Activated naive CD4-positive, alpha-beta T cell treated with Interleukin-2 at 50 U/mL for 16 hours (primary cell): ENCODE data around the gene MRPS34.
"Not testable (repeated sequence)": the region's sequence is repeated elsewhere in the genome, so short reads cannot be mapped to it uniquely, and the experiment has no call there.

Source experiments
- DNase-seq: peaks from one replicate; pipeline ENCODE4 v3.0.0-alpha.2; 2020

The MRPS34 gene

DNA sequence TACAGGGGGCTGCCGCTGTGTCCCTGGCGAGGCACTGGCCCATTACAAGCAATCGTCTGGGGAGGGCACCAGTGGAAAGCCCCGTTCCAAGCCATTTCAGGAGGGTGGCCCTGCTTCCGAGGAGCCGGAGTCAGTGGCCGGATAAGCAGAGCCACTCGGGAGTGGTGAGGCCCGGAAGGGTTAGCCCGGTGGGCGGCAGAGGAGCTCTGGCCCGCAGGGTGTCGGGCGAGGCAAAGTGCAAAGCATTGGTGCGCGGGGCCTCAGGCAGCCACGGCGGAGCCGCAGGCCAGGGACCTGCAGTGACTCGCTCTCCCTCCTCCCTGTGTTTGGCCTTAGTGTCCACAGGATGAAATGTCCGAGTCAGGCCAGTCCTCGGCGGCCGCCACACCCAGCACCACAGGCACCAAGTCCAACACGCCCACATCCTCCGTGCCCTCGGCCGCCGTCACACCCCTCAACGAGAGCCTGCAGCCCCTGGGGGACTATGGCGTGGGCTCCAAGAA is 26.2 kb downstream of the MRPS34 start:
- DNase-seq, result no peak

DNA sequence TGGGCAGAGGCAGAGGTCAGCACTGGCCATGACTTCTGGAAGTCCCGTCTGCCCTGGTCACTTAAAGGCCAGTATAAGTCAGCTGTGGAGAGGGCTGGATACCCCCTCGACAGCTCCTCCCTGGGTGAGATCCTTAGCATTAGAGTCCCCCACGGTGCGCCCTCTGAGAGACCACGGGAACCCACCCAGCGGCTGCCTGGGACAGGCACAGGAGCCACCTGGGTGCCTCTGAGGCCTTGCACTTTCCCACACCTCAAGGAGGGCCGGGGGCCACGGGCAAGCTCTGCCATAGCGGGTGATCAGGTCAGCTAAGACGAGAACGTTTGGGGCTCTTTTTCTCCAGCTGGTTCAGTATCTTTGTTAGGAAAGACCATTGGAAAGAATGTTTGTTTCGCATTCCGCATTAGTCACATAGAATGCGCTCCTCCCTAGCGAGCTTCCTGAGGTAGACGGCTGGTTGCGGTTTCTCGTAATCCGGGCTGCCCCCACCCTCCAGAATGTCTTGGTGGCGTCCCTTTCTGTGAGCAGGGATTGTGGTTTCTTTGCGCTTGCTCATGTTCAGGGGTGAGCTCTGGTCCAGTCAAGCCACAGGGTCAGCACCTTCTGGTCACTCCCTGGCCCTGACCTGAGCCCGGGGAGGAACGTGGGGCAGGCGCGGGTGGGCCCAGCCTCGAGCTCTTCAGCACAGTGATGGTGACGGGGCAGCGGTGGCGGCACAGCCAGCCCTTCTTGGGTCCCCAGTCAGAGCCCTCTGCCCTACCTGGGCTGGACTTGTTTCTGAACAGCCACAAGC is 26.8 kb downstream of the MRPS34 start:
- no peak for DNase-seq

DNA sequence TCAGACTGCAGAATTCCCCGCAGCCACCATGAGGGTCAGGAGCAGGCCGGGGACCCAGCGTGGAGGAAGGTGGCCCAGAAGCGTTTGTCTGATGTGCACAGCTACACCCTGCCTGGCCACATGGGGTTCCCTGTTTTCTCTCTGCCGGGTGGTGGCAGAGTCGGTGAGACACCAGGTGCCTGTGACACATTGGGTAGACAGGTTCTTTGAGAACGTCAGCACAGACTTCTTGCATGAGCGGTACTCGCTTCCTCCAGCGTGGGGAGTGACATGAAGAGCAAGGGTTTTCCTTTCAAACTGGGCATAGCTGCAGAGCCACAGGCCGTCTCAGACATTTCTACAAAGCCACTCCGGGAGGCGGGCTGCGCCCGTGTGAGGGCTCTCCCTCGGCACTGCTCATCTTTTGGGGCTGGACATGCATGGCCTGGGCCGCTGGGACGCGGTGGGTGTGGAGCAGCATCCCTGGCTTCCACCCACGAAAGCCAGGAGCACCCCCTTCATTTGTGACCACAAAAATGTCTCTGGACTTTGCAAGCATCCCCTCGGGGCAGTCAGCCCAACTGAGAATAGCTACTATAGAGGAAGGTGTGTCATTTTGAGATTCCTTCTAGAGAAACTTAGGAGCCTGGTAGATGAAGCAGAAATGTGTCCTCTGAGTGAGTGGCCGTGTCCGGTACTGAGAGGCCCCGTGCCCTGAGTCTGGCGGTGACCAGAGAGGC is 27.6 kb downstream of the MRPS34 start:
- DNase-seq, result no peak

DNA sequence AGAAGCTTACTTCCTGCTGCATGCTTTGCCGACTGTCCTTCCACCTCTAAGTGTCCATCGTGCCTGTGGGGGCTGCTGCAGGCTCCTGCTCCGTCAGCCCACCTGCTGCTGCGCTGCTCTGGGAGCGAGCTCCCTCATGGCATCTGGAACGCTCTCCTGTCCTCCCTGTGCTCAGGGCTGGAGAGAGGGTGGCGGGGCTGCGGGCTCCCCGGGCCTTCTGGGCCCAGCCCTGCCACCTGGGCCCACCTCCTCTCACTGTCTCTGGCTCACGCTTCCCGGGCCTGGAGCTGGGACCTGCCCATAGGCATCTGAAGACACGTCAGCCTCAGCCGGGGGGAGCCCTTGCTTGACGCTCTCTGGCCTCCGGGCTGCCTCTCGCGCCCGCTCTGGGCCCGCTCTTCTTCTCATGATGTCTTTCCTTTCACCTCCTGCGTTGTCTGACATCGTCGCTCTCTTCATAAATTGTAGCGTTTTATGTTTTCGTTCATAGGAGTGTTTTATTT is 28.5 kb downstream of the MRPS34 start:
- DNase-seq, result no peak

DNA sequence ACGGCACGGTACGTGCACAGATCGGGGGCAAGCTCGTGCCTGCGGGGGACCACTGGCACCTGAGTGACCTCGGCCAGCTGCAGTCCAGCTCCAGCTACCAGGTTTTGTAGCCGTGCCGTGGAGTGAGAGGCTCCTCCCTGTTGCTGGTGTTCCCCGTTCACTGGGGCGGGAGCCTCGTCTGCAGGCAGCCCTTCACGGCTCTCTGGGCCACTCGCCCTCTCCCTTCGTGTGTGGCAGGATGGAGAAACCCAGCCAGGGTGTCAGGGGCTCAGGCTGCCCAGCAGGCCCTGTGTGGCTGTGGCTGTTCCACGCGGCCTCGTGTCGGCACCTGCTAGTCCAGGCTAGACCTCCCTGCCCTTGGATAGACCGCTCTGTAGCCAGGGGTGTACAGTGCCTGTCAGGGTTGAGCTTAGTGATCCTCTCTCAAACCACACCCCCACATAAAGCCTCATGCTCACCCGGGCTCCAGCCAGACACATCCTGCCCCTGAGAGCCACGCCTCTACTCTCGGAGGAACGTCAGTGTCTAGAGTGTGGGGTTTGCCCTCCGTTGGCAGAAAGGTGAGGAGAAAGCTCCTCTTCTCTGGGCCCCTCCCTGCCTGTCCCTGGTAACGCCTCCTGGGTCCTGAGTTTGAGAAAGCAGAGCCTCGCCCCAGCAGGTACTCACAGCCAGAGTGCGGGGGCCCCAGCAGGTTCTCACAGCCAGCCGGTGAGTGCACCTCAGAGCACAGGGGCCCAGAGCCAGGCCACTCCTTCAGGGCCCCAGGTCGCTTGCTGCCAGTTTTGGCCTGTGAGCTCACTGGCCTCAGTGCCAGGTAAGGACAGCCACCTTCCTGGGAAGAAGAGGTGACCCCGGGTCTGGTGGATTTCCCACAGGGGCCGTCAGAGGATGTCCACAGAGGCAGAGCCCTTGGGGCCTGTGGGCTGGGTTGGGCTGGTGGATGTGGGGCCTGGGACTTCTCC is 29.3 kb downstream of the MRPS34 start:
- DNase-seq, result no peak

DNA sequence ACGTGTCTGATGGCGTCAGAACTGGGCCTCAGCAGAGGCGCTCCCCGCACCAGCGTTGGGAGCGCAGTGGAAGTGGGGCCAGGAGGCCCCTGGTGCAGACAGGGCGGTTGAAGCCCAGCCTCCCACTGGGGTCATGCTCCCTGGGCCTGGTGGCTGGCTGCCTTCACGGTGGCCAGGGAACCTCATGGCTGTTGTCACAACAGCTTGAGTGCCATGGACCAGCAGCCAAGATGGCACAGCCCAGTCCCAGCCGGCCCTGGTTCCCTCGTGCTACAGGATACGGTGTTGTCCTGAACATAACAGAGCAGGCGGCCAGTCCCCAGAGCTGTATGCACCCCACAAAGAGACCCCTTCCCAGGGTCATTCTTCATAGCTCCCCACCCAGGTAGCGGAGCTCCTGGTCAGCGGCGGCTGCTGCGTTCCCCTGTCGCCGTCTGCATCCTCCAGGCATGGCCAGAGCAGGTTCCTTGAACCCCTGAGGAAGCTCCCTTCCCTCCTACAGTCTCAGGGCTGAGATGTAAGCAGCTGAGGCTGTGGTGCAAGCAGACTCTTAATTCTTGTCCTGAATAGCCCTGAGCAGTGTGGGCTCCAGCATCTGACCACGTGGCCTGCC is 31.3 kb downstream of the MRPS34 start:
- DNase-seq, result no peak

DNA sequence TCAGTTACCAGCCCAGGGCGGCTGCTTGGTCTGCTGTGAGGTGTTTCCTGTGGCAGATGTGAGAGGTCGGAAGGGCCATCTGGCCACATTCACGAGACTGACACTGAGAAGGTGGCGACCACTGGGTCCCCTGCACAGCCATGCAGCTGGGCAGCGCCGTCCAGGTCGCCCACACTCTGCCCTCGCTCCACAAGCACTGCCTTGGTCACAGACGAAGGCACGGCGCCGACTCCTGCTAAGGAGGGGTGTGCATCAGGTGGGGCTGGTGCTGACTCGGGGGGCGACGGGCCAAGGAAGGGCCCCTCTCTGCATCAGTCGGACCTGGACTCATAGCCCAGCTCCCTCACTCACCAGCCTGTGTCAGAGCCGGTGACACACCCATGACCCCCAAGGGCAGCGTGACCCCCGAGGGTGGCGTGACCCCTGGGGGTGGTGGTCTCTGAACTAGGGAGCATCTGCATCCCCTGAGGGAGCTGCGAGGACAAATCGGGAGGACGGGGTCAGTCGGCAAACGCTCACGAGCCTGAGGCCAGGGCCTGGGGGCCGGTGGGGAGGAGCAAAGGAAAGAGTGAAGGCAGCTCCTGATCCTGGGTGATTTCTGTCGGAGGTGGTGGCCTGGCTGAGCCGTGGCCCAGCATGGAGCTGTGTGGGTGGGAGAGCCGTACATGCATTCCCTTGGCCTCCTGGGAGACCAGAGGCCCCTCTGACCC is 32.0 kb downstream of the MRPS34 start:
- no peak for DNase-seq

DNA sequence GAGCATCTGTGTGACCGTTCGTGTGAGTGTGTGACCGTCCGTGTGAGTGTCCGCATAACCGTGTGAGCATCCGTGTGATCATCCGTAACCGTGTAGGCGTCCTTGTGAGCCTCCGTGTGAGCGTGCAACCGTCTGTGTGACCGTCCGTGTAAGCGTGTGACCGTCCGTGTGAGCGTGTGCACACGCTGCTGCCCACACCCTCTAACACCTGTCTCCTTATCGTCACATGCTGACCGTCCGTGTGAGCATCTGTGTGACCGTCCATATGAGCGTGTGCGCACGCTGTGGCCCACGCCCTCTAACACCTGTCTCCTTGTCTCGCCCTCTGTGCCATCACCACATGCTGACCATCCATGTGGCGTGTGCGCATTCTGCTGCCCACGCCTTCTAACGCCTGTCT is 32.7 kb downstream of the MRPS34 start:
- no peak for DNase-seq

DNA sequence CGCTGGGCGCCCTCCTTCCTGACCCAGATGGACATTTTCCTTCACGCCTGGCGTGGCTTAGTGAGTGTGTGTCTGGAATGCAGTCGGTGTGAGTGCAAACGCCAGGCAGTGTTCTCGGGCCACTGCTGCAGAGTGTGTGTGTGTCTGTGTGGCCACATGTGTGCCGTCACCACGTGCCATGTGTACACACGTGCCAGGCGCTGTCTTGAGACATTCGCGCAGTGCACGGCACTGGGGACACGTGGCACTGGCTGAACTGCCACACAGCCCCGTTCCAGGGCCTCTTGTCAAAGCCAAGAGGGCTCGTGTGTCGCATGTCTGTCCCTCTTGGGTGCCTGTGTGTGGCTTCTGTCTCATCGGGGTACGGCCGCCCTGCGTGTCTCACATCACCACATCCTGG is 38.1 kb downstream of the MRPS34 start:
- DNase-seq, result no peak

DNA sequence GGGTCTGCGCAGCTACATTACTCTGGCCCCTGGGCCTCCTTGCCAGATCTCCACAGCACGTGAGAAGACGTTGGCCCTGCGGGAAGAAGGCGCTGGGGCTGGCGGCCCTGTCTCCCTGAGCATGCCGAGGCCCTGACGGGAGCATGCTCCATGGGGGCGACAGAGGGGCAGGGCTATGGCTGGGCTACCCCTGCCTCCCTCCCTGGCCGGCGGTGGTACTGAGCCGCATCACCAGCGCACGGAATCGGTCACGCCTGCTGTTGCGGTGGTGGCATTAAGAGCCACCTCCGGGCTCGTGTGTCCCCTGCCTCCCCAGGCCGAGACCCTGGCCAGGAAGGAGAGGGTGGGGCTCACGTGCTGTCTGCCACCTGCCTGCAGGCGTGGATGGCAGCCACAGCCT is 38.8 kb downstream of the MRPS34 start:
- DNase-seq, result no peak

DNA sequence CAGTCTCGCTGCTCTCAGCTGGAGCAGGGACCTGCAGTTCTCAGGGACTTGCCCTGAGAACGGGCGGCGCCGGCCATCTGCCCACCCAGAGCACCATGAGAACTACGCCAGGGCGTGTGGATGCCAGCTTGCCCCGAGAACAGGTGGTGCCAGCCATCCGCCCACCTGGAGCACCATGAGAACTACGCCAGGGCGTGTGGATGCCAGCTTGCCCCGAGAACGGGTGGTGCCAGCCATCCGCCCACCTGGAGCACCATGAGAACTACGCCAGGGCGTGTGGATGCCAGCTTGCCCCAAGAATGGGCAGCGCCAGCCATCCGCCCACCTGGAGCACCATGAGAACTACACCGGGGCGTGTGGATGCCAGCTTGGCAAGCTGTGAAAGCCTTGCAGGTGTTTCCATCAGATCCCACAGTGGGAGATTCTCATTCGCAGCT is 40.4 kb downstream of the MRPS34 start:
- not testable (repeated sequence) for DNase-seq

DNA sequence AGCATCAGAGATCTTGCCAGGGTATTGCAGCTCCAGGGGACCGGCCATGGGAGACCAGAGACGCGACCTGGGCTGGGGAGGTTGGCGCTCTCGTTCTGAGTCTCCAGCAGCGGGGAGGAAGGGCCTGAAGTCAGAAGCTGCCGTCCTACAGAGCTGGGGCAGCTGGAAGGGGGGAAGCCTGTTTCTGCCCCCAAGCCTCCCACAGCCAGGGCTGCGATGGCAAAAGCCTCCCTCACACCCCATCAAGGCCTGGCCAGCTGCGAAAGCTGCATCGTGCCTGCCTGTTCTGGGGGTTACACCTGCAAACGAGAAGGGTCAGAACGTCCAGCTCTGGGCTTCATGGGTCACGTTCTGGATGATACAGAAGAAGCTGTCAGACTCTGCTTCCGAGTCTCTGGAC is 40.9 kb downstream of the MRPS34 start:
- no peak for DNase-seq

DNA sequence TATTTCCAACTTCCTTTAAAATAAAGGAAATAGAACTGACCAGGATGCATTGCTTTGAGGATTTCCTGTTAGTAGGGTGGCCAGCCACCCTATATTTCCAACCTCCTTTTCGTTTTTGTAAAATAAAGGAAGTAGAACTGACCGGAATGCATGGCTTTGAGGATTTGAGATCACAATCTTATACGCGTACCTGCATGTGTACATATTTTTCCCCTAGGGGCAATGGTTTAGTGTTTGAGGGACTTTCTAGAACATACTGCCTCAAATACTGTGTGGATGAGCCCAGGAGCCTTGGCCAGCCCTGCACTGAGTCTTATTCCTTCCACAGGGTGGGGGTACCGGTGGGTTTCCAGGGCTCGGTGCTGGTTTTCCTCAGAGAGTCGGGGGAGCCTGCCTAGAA is 41.3 kb downstream of the MRPS34 start:
- no peak for DNase-seq

DNA sequence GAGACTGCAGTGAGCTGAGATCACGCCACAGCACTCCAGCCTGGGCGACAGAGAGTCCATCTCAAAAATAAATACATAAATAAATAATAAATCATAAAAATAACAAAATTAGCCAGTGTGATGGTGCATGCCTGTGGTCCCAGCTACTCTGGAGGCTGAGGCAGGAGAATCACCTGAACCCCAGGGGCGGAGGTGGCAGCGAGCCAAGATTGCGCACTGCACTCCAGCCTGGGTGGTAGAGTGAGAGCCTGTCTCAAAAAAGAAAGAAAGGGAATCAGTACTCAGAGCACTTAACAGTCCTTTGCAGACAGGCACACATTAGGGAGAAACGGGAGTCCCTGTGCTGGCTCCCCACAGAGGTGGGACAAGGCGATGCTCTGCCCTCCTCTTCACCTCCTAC is 41.9 kb downstream of the MRPS34 start:
- no peak for DNase-seq

DNA sequence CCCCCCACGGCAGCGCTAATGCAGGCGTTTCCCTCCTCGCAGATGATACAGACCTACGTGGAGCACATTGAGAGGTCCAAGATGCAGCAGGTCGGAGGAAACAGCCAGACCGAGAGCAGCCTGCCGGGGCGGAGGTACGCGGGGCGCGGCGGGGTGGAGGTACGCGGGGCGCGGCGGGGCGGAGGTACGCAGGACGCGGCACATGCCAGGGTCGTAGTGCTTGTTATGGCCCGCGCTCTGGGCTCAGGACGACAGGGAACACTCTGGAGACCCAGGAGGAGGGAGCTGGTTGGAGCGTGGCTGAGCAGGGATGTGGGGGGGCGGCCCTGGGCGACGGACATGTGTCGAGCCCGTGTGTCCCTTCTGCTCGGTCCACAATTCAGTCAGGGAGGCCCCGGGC is 43.5 kb downstream of the MRPS34 start:
- DNase-seq, result no peak

DNA sequence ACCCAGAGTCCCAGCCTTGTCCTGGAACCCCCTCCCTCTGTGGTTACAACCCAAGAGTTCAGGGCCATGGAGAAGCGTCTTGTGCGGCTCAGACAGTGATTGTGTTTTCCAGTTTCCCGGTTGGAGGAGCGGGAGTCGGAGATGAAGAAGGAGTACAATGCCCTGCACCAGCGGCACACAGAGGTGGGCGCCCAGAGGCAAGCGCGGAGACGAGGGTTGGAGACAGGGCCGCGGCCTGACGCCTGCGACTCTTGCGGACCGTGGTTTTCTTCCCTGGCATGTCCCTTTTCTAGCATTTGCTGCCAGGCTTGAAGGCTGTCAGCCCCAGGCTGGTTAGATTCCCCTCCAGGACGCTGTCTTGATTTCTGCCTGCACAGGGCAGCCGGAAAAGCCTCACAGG is 43.9 kb downstream of the MRPS34 start:
- no peak for DNase-seq

DNA sequence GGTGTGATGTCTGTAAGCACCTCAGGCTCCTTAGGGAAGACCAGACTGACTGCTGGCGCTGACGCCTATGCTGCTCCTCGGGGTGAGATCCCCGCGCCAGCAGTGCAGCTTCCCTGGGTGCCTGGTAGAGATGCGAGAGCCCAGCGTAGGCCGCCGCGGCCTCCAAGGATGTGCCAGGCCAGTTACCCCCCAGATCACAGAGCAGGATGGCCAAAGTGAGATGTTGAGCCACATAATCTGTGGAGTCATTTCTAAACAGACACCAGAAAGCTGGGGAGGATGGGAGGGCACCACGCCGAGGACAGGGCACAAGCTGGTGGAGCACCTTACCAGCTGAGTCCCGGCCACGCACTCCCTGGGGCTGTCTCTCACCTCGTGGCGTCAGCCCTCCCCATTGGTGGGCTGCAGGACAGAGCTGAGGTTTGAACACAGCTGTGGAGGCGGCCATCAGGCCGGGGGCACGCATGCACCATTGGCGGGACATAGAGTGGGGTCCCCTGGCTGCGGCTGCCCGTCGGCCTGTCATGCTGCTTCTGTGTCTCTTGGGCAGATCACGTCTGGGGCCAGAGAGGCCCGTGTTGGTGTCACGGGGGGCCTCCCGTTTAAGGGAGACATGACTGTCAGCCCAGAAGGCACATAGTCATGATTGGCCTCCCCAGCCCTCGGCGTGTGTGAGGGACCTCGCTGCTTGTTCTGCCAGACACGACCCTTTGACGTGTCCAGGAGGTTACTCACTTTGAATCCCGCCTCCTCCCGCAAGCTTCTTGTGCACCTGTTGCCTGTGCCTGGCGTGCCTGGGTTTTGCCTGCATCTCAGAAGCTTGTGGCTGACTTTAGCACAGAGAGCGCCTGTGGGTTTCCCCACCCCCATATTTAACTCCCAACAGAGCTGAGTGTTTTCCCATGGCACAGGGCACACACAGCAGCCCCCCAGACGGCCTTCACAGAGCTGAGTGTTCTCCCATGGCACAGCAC is 45.0 kb downstream of the MRPS34 start:
- no peak for DNase-seq

DNA sequence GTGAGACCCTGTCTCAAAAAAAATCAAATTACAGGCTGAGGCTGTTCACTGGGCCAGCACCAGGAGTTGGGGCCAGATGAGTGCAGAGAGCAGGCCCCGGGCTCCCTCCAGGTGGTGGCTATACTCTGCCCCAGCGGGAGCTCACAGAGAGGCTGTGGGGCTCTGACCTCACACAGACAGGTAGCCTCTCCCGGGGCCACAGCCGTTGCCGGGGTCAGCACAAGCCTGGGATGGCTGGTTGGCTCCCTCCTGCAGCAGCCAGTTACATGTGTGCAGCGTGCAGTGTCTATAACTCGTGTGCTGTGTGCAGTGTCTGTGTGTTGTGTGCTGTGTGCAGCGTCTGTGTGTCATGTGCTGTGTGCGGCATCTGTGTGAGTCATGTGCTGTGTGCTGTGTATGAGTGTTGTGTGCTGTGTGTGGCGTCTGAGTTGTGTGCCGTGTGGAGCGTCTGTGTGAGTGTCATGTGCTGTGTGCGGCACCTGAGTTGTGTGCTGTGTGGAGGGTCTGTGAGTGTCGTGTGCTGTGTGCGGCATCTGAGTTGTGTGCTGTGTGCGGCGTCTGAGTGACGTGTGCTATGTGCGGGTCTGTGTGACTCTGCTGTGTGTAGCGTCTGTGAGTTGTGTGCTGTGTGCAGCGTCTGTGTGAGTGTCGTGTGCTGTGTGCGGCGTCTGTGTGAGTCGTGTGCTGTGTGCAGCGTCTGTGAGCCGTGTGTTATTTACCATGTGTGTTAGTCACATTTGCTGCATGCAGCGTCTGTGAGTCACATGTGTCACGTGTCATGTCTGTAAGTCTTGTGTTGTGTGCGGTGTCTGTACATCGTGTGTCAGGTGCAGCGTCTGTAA is 46.1 kb downstream of the MRPS34 start:
- no peak for DNase-seq

DNA sequence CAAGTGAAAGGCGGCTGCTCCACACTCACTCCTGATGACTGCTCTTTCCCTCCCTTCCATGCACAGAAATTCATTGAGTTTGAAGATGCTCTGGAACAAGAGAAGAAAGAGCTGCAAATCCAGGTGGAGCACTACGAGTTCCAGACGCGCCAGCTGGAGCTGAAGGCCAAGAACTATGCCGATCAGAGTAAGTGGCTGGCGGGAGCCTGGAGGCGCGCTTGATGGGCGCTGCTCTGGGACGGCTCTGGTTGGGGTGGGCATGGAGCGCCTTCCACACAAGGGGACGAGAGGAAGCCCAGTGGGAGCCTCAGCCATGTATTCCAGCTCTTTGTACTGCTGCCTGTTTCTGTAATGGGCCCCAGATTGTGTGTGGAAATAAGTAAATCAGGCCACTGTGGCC is 48.4 kb downstream of the MRPS34 start:
- no peak for DNase-seq
